HepG2 (cell line): Measurements from ENCODE around the gene AGAP3. TPM values are rescaled to one million over a fixed set of nuclear protein-coding genes. Genes with fewer than 3 reads are reported as not detected.

Experiments used
- AGO1 ChIP-seq: fragments of 200-400 bp; formaldehyde crosslinking; IDR thresholded peaks from 2 replicates; pipeline ENCODE4 v1.6.1; 2017; ENCODE audit warnings: mild to moderate bottlenecking, low read depth, low read length, moderate library complexity; ENCODE audit not compliant: poor library complexity, severe bottlenecking
- AGO2 ChIP-seq: fragments of 200-400 bp; formaldehyde crosslinking; optimal IDR thresholded peaks from 2 replicates; pipeline ENCODE3; 2017; ENCODE audit warnings: mild to moderate bottlenecking, low read depth, low read length, moderate library complexity
- ATF4 ChIP-seq, 2 experiments: fragments of 450-650 bp in 1 of 2; sonication (generic) in 1 of 2; formaldehyde crosslinking; IDR thresholded peaks; 2 replicates each; pipeline versions ENCODE4 v1.5.0 to v1.8.0; 2020 to 2022; ENCODE audit warnings: mild to moderate bottlenecking in 1 of 2, missing genetic modification reagents in 1 of 2
- BCLAF1 ChIP-seq: fragments of 450-650 bp; IDR thresholded peaks from 2 replicates; pipeline ENCODE4 v1.6.1; 2017; ENCODE audit warnings: mild to moderate bottlenecking
- CREB1 ChIP-seq, 2 experiments: fragments of 450-650 bp in 1 of 2; IDR thresholded peaks; 2 replicates each; pipeline ENCODE4 v1.6.1; 2016 to 2017; ENCODE audit warnings: control low read depth in 1 of 2, mild to moderate bottlenecking in 1 of 2, missing compliant biosample characterization in 1 of 2, missing genetic modification characterization in 1 of 2
- ERF ChIP-seq: IDR thresholded peaks from 2 replicates; pipeline ENCODE4 v1.6.1; 2018; ENCODE audit warnings: missing biosample characterization, missing genetic modification reagents
- GATAD1 ChIP-seq: IDR thresholded peaks from 2 replicates; pipeline ENCODE4 v1.6.1; 2016; ENCODE audit warnings: missing genetic modification reagents, missing compliant biosample characterization
- GTF3A ChIP-seq: sonication (generic); formaldehyde crosslinking; conservative IDR thresholded peaks from 2 replicates; pipeline ENCODE4 v1.4.0; 2020; ENCODE audit warnings: mild to moderate bottlenecking, missing genetic modification reagents
- HNRNPK ChIP-seq: fragments of 200-400 bp; formaldehyde crosslinking; IDR thresholded peaks from 2 replicates; pipeline ENCODE4 v1.6.1; 2018; ENCODE audit warnings: low read length, low read depth, moderate library complexity, mild to moderate bottlenecking; ENCODE audit not compliant: poor library complexity, severe bottlenecking
- KLF13 ChIP-seq: sonication (generic); formaldehyde crosslinking; IDR thresholded peaks from 2 replicates; pipeline ENCODE4 v1.4.0; 2020; ENCODE audit warnings: mild to moderate bottlenecking, missing genetic modification reagents
- KLF9 ChIP-seq: IDR thresholded peaks from 2 replicates; pipeline ENCODE4 v1.6.1; 2016; ENCODE audit warnings: low read depth
- MED8 ChIP-seq: sonication (generic); formaldehyde crosslinking; IDR thresholded peaks from 2 replicates; pipeline ENCODE4 v1.8.1; 2023; ENCODE audit warnings: mild to moderate bottlenecking, missing genetic modification reagents; ENCODE audit not compliant: insufficient replicate concordance
- MEIS2 ChIP-seq: sonication (generic); formaldehyde crosslinking; IDR thresholded peaks from 2 replicates; pipeline ENCODE4 v1.9.0; 2021; ENCODE audit warnings: mild to moderate bottlenecking, missing genetic modification reagents
- POLR2A ChIP-seq, 2 experiments: IDR thresholded peaks; 2 replicates each; pipeline ENCODE4 v1.6.1; 2011; ENCODE audit warnings: low read depth in 2 of 2, low read length in 2 of 2, mild to moderate bottlenecking in 1 of 2, moderate library complexity in 1 of 2; ENCODE audit not compliant: insufficient read depth in 1 of 2
- POLR2G ChIP-seq: fragments of 200-400 bp; formaldehyde crosslinking; IDR thresholded peaks from 2 replicates; pipeline ENCODE4 v1.6.1; 2018; ENCODE audit warnings: mild to moderate bottlenecking, low read depth, low read length, moderate library complexity
- SETDB1 ChIP-seq: sonication (generic); formaldehyde crosslinking; IDR thresholded peaks from 2 replicates; pipeline ENCODE4 v1.5.1; 2020; ENCODE audit warnings: missing genetic modification reagents, mild to moderate bottlenecking, borderline replicate concordance
- TGIF2 ChIP-seq: IDR thresholded peaks from 2 replicates; pipeline ENCODE4 v1.6.1; 2016; ENCODE audit warnings: control low read depth, missing compliant biosample characterization
- XBP1 ChIP-seq: sonication (generic); formaldehyde crosslinking; IDR thresholded peaks from 2 replicates; pipeline ENCODE4 v1.5.0; 2020; ENCODE audit warnings: missing genetic modification reagents
- ZFP36 ChIP-seq: fragments of 150-350 bp; IDR thresholded peaks from 2 replicates; pipeline ENCODE4 v1.6.1; 2018; ENCODE audit warnings: borderline replicate concordance, low read length, low read depth; ENCODE audit not compliant: partially characterized antibody
- ZNF335 ChIP-seq: sonication (generic); formaldehyde crosslinking; IDR thresholded peaks from 2 replicates; pipeline ENCODE4 v1.4.0; 2020; ENCODE audit warnings: missing genetic modification reagents
- ZNF704 ChIP-seq: sonication (generic); formaldehyde crosslinking; IDR thresholded peaks from 2 replicates; pipeline ENCODE4 v1.8.1; 2023; ENCODE audit warnings: mild to moderate bottlenecking, inconsistent platforms, moderate library complexity, missing genetic modification reagents, borderline replicate concordance
- ZNF740 ChIP-seq: sonication (generic); formaldehyde crosslinking; IDR thresholded peaks from 2 replicates; pipeline ENCODE4 v1.4.0; 2020; ENCODE audit warnings: missing genetic modification reagents
- ZNF883 ChIP-seq: sonication (generic); formaldehyde crosslinking; IDR thresholded peaks from 2 replicates; pipeline ENCODE4 v1.5.1; 2020; ENCODE audit warnings: mild to moderate bottlenecking, missing genetic modification reagents; ENCODE audit errors: not compliant biosample characterization
- ZSCAN30 ChIP-seq: sonication (generic); formaldehyde crosslinking; IDR thresholded peaks from 2 replicates; pipeline ENCODE4 v1.5.0; 2020; ENCODE audit warnings: mild to moderate bottlenecking, missing genetic modification reagents
- polyA plus RNA-seq, 8 experiments: library from polyadenylated mRNA; depleted of rRNA in 3 of 8; stranded (reverse) in 7 of 8; unstranded in 1 of 8; fragments of >200 nt; fragmentation: Illumina TruSeq in 4 of 8; extraction: Trizol in 4 of 8; gene quantifications; 2 replicates each; pipeline versions ENCODE4 v1.2.1 to v1.2.3, GENCODE V29; 2011 to 2016; ENCODE audit warnings: low read depth in 4 of 8, missing spikeins in 1 of 8, mixed read lengths in 1 of 8; ENCODE audit not compliant: insufficient read depth in 1 of 8
- total RNA-seq, 5 experiments: library from RNA; depleted of rRNA; stranded (reverse); fragments of >200 nt; fragmentation: Illumina TruSeq; extraction: Trizol; gene quantifications; 2 replicates each; pipeline ENCODE4 v1.2.3, GENCODE V29; 2016; ENCODE audit warnings: low read depth in 1 of 5
- TF ChIP-seq, protein P1 (sequence below): sonication (generic); formaldehyde crosslinking; IDR thresholded peaks from 2 replicates; pipeline ENCODE4 v1.4.0; 2020; ENCODE audit warnings: mild to moderate bottlenecking, missing genetic modification reagents
- TF ChIP-seq, protein P2 (sequence below): IDR thresholded peaks from 2 replicates; pipeline ENCODE4 v1.6.1; 2016; ENCODE audit warnings: missing compliant biosample characterization, missing genetic modification reagents, borderline replicate concordance

AGAP3 gene
- total and polyA plus RNA-seq, 2 of the 13 experiments (the other 11 are each of a cell fraction or from before 2014, with no cell fraction given), result 31.3 to 61.4 TPM

- TF ChIP-seq, protein P1, sequence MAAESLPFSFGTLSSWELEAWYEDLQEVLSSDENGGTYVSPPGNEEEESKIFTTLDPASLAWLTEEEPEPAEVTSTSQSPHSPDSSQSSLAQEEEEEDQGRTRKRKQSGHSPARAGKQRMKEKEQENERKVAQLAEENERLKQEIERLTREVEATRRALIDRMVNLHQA (CRISPR knock-in tag), result no peak
- TF ChIP-seq TGIF2 (CRISPR knock-in tag) (no peak), ZFP36 (no peak), POLR2A (IDR thresholded peaks at IDR 0.05; ENCODE audit: insufficient read depth in 1 of 2, low read depth in 2 of 2, low read length in 2 of 2) (no peak), ZNF335 (no peak), XBP1 (CRISPR knock-in tag) (no peak), MEIS2 (CRISPR knock-in tag) (no peak), GTF3A (no peak), BCLAF1 (no peak), MED8 (CRISPR knock-in tag) (peak; percentile 16), ZSCAN30 (CRISPR knock-in tag) (no peak), ATF4 (CRISPR knock-in tag; IDR thresholded peaks at IDR 0.05) (no peak), KLF9 (CRISPR knock-in tag) (no peak), HNRNPK (no peak), ZNF704 (CRISPR knock-in tag) (0 out of 2 replicates have a peak, but pooled peaks have one; percentile 9), ZNF883 (CRISPR knock-in tag) (peak; percentile 13), AGO1 (peak; percentile 3), POLR2G (no peak), ZNF740 (CRISPR knock-in tag) (no peak), KLF13 (CRISPR knock-in tag) (no peak), SETDB1 (no peak), ERF (CRISPR knock-in tag) (no peak), GATAD1 (CRISPR knock-in tag) (no peak), AGO2 (peak; percentile 29), CREB1 (IDR thresholded peaks at IDR 0.05) (no peak), CREB1 (CRISPR knock-in tag; IDR thresholded peaks at IDR 0.05) (no peak)
- TF ChIP-seq, protein P2, sequence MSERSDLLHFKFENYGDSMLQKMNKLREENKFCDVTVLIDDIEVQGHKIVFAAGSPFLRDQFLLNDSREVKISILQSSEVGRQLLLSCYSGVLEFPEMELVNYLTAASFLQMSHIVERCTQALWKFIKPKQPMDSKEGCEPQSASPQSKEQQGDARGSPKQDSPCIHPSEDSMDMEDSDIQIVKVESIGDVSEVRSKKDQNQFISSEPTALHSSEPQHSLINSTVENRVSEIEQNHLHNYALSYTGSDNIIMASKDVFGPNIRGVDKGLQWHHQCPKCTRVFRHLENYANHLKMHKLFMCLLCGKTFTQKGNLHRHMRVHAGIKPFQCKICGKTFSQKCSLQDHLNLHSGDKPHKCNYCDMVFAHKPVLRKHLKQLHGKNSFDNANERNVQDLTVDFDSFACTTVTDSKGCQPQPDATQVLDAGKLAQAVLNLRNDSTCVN (CRISPR knock-in tag), result no peak
Observed at GRCh38 chr7:151060113-151060415, 26.2 kb upstream of the AGAP3 start (continued).
